Hepatocyte (in vitro differentiated cells): Measurements from ENCODE around the gene HNF4A.

Source experiments
- EZH2 ChIP-seq: fragments of 200-600 bp; sonication (generic); IDR thresholded peaks from 2 replicates; pipeline ENCODE4 v1.6.1; 2016; ENCODE audit warnings: antibody characterized with exemption, mild to moderate bottlenecking, borderline replicate concordance
- EZH2phosphoT487 ChIP-seq: fragments of 200-600 bp; sonication (generic); IDR thresholded peaks from one replicate; pipeline ENCODE4 v1.6.1; 2018; ENCODE audit warnings: antibody characterized with exemption, mild to moderate bottlenecking, low read depth, moderate library complexity; ENCODE audit not compliant: unreplicated experiment, severe bottlenecking
- TF ChIP-seq, protein P1 (sequence below): fragments of 200-600 bp; sonication (generic); IDR thresholded peaks from 2 replicates; pipeline ENCODE4 v1.5.1; 2016; ENCODE audit warnings: antibody characterized with exemption, mild to moderate bottlenecking; ENCODE audit not compliant: poor library complexity

- TF ChIP-seq, protein P1, sequence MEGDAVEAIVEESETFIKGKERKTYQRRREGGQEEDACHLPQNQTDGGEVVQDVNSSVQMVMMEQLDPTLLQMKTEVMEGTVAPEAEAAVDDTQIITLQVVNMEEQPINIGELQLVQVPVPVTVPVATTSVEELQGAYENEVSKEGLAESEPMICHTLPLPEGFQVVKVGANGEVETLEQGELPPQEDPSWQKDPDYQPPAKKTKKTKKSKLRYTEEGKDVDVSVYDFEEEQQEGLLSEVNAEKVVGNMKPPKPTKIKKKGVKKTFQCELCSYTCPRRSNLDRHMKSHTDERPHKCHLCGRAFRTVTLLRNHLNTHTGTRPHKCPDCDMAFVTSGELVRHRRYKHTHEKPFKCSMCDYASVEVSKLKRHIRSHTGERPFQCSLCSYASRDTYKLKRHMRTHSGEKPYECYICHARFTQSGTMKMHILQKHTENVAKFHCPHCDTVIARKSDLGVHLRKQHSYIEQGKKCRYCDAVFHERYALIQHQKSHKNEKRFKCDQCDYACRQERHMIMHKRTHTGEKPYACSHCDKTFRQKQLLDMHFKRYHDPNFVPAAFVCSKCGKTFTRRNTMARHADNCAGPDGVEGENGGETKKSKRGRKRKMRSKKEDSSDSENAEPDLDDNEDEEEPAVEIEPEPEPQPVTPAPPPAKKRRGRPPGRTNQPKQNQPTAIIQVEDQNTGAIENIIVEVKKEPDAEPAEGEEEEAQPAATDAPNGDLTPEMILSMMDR: no peak
- no peak for TF ChIP-seq EZH2phosphoT487
- TF ChIP-seq EZH2: no peak
Measured at GRCh38 chr20:44411020-44411756, 55.7 kb downstream of the HNF4A start.
